ENCODE data around the gene PTGS1.

- TF ChIP-seq CTCF (IDR thresholded peaks at IDR 0.05; ENCODE audit: insufficient read depth, low read depth, low read length), result no peak
- no peak for TF ChIP-seq EZH2 (IDR thresholded peaks at IDR 0.05; ENCODE audit: insufficient read depth, low read length)
Measured at GRCh38 chr9:122336866-122337555, 33.8 kb upstream of the PTGS1 start.

All from astrocyte (in vitro differentiated cells and primary cell).